Skeletal muscle cell (primary cell): Measurements from ENCODE around the gene MASP2.
"Not testable (repeated sequence)": the region's sequence is repeated elsewhere in the genome, so short reads cannot be mapped to it uniquely, and the experiment has no call there.

Source experiments
- DNase-seq: peaks from one replicate; pipeline ENCODE4 v3.0.0-alpha.2; 2010; ENCODE audit warnings: low read depth
- H3K4me3 ChIP-seq: 2 replicates; pipeline ENCODE4 v1.5.1; 2011; ENCODE audit warnings: low read depth, mild to moderate bottlenecking, control low read depth, low read length, moderate library complexity

MASP2 gene

DNA sequence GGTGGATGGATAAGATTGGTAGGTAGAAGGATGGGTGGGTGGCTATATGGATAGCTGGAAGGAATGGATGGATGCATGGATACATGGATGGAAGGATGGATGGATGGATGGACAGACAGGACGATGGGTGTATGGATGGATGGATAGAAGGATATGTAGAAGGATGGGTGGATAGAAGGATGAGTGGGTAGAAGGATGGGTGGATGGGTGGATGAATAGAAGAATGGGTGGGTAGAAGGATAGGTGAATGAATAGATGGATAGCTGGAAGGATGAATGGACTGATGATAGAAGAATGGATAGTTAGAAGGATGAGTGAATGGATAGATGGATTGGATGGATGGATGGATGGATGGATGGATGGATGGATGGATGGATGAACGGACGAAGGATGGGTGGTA is 5.0 kb downstream of the MASP2 start:
- no peak overlapping the region for H3K4me3 ChIP-seq
- no peak for DNase-seq

GRCh38 chr1:11041048-11041447 is 6.0 kb downstream of the MASP2 start:
- no peak for DNase-seq
- no peak overlapping the region for H3K4me3 ChIP-seq

GRCh38 chr1:11040105-11040429 is 7.0 kb downstream of the MASP2 start:
- H3K4me3 ChIP-seq, DNase-seq: not testable (repeated sequence)

GRCh38 chr1:11039351-11040104 is 7.5 kb downstream of the MASP2 start:
- no peak overlapping the region for H3K4me3 ChIP-seq

GRCh38 chr1:11037740-11038182 is 9.3 kb downstream of the MASP2 start:
- no peak overlapping the region for H3K4me3 ChIP-seq
- peak; percentile 41 for DNase-seq

More at GRCh38 chr1:11039351-11040104, 7.5 kb downstream of the MASP2 start:
- DNase-seq: no peak

- DNase-seq, H3K4me3 ChIP-seq: not testable (repeated sequence)
Measured at GRCh38 chr1:11037019-11037739, 9.9 kb downstream of the MASP2 start.

DNA sequence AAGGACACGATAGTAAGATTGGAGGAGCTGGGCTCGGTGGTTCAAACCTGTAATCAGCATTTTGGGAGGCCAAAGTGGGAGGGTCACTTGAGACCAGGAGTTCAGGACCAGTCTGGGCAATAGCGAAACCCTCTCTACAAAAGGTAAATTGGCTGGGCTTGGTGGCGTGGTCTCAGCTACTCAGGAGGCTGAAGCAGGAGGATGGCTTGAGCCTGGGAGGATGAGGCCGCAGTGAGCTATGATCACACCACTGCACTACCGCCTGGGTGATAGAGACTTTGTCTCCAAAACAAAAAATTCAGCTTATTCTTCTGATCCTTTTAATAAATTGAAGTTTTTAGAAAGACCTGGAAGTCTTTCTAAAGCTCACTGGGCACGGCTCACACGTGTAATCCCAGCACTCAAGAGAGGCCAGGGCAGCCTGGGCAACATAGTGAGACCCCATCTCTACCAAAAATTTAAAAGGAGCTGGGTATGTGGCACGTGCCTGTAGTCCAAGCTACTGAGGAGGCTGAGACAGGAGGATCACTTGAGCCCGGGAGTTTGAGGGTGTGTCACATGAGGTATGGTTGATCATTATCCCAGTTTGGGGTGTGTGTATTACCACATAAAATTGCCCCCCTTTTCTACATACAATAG is 15.3 kb downstream of the MASP2 start:
- H3K4me3 ChIP-seq: no peak overlapping the region
- DNase-seq: no peak

- no peak overlapping the region for H3K4me3 ChIP-seq
- DNase-seq: no peak
Measured at GRCh38 chr1:11030865-11031264, 16.2 kb downstream of the MASP2 start.

DNA sequence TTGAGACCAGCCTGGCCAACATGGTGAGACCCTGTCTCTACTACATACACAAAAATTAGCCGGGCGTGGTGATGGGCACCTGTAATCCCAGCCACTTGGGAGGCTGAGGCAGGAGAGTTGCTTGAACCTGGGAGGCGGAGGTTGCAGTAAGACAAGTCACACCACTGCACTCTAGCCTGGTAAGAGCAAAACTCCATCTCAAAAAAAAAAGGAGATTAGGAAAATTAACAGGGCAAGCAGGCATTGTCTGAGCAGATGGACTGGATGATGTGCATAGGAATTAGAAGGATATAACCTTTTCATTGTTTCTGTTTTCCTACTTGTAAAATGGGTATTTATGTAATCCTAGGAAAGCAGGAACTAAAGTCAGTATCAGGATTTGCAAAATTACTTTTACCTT is 19.0 kb downstream of the MASP2 start:
- H3K4me3 ChIP-seq: no peak overlapping the region
- DNase-seq: no peak

- DNase-seq: no peak
- H3K4me3 ChIP-seq: no peak overlapping the region
Measured at GRCh38 chr1:11027316-11027715, 19.7 kb downstream of the MASP2 start.

- H3K4me3 ChIP-seq: no peak overlapping the region
- DNase-seq: no peak
Measured at GRCh38 chr1:11026903-11027302, 20.1 kb downstream of the MASP2 start.

- DNase-seq: no peak
- H3K4me3 ChIP-seq: no peak overlapping the region
Measured at GRCh38 chr1:11026052-11026451, 21.0 kb downstream of the MASP2 start.

DNA sequence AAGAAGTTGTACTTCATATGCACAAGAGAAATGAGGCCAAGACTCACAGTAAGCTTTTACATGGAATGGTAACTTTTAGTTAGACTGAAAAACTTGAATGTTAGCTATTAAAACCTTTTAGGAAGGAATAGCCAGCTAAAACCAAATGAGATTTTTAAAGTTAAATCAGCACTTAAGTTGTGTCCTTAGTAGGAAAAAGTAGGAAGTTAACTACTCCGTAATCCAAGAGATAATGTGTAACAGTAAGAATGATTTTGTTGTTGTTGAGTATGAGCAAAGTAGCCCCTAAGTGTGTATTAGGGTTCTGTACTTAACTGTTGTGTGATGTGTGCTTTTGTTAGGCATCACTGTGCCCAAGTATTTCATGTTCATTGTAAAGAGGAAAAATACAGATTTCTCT is 21.4 kb downstream of the MASP2 start:
- H3K4me3 ChIP-seq: no peak overlapping the region
- DNase-seq: no peak

DNA sequence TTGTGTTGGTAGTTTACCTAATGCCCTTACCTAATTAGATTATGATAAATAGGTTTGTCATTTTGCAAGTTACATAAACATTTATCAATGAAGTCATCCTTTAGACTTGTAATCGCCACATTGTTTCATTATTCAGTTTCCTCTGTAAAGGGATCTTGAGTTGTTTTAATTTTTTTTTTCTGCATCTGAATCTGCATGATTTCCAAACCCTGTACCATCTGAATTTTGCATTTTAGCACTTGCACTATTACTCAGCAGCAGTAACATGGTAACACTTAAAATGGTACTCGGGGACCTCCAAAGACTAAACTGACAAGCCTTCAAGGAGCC is 22.2 kb downstream of the MASP2 start:
- no peak for DNase-seq
- no peak overlapping the region for H3K4me3 ChIP-seq

GRCh38 chr1:11024154-11024873 is 22.7 kb downstream of the MASP2 start:
- no peak for DNase-seq
- no peak overlapping the region for H3K4me3 ChIP-seq

GRCh38 chr1:11023201-11023600 is 23.8 kb downstream of the MASP2 start:
- no peak for DNase-seq
- no peak overlapping the region for H3K4me3 ChIP-seq

- H3K4me3 ChIP-seq: no peak overlapping the region
- no peak for DNase-seq
Measured at GRCh38 chr1:11019971-11020370, 27.1 kb downstream of the MASP2 start.

DNA sequence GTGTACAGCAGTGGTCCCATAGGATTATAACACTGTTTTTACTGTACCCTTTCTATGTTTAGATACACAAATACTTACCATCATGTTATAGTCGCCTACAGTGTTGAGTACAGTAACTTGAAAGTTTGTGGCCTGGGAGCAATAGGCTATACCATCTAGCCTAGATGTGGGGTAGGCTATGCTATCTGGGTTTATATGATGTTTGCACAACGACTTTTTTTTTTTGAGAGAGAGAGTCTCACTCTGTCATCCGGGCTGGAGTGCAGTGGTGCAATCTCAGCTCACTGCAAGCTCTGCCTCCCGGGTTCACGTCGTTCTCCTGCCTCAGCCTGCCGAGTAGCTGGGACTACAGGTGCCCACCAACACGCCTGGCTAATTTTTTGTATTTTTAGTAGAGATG is 27.7 kb downstream of the MASP2 start:
- DNase-seq, H3K4me3 ChIP-seq: not testable (repeated sequence)

DNA sequence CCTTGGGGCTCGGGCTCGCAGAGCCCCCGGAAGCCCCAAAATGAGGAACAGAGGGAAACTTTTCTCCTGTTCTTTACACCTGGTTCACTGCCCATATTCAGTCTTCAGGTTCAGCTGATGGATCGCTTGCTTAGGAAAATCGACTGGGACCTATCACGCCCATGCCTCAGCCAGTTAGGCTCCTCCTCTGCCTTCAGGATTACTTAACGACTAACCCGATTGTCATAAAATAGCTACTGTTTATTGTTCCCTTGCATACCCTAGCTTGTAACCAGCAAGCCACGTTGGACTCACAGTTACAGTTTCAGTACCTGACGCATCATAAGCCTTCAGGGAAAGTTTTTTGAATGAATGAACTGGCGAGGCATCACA is 33.9 kb downstream of the MASP2 start:
- peak overlapping the region; percentile 89 for H3K4me3 ChIP-seq
- no peak for DNase-seq
